Rectal smooth muscle tissue (tissue), 1 donor: ENCODE results near the gene SIRT2.
"Not testable (repeated sequence)": the region's sequence is repeated elsewhere in the genome, so short reads cannot be mapped to it uniquely, and the experiment has no call there.

Experiments
- H3K27ac ChIP-seq: one replicate; pipeline ENCODE4 v1.7.0; 2013; ENCODE audit warnings: low read depth, low read length, inconsistent platforms
- H3K27me3 ChIP-seq: one replicate; pipeline ENCODE4 v1.7.0; 2013; ENCODE audit warnings: low read length; ENCODE audit not compliant: control insufficient read depth, insufficient read depth
- H3K36me3 ChIP-seq: one replicate; pipeline ENCODE4 v1.7.0; 2013; ENCODE audit warnings: low read length; ENCODE audit not compliant: control insufficient read depth, insufficient read depth
- H3K4me1 ChIP-seq: one replicate; pipeline ENCODE4 v1.7.0; 2013; ENCODE audit warnings: low read length; ENCODE audit not compliant: control insufficient read depth, insufficient read depth
- H3K4me3 ChIP-seq: one replicate; pipeline ENCODE4 v1.7.0; 2013; ENCODE audit warnings: low read length
- H3K9ac ChIP-seq: one replicate; pipeline ENCODE4 v1.7.0; 2013; ENCODE audit warnings: low read length

The SIRT2 gene

GRCh38 chr19:38901683-38902082 lies 2.3 kb upstream of the SIRT2 start:
- H3K9ac ChIP-seq: no peak overlapping the region
- H3K27ac ChIP-seq: no peak overlapping the region
- H3K4me3 ChIP-seq: no peak overlapping the region
- no peaks in the 10 kb centered on the region for H3K27me3 ChIP-seq
- H3K4me1 ChIP-seq: peaks cover 7% of the 10 kb centered on the region
- H3K36me3 ChIP-seq: peaks cover 6% of the 10 kb centered on the region

- peaks cover 3% of the 10 kb centered on the region for H3K36me3 ChIP-seq
- H3K27me3 ChIP-seq: no peaks in the 10 kb centered on the region
- H3K27ac ChIP-seq: no peak overlapping the region
- no peak overlapping the region for H3K9ac ChIP-seq
- H3K4me1 ChIP-seq: peaks cover 7% of the 10 kb centered on the region
- H3K4me3 ChIP-seq: peak overlapping the region; percentile 76
These were observed 1.3 kb upstream of the SIRT2 start for GRCh38 chr19:38900743-38901190.

- Histone ChIP-seq H3K27me3 (no peaks in the 10 kb centered on the region), H3K4me1 (peaks cover 7% of the 10 kb centered on the region), H3K27ac (peak overlapping the region; percentile 62), H3K36me3 (no peaks in the 10 kb centered on the region), H3K9ac (peak overlapping the region; percentile 51), H3K4me3 (peak overlapping the region; percentile 76)
These were observed 798 bp upstream of the SIRT2 start for GRCh38 chr19:38900202-38900629.

GRCh38 chr19:38898788-38899446 lies 501 bp downstream of the SIRT2 start:
- H3K4me3 ChIP-seq: peak overlapping the region; percentile 95
- peak overlapping the region; percentile 80 for H3K27ac ChIP-seq
- peaks cover 7% of the 10 kb centered on the region for H3K4me1 ChIP-seq

GRCh38 chr19:38894968-38895367 lies 4.5 kb downstream of the SIRT2 start:
- H3K4me3 ChIP-seq: no peak overlapping the region
- no peak overlapping the region for H3K27ac ChIP-seq
- H3K9ac ChIP-seq: no peak overlapping the region
- H3K27me3 ChIP-seq: no peaks in the 10 kb centered on the region
- no peaks in the 10 kb centered on the region for H3K4me1 ChIP-seq
- H3K36me3 ChIP-seq: peaks cover 2% of the 10 kb centered on the region

More at GRCh38 chr19:38898788-38899446, 501 bp downstream of the SIRT2 start:
- H3K9ac ChIP-seq: peak overlapping the region; percentile 90
- H3K27me3 ChIP-seq: no peaks in the 10 kb centered on the region
- H3K36me3 ChIP-seq: no peaks in the 10 kb centered on the region

- H3K36me3 ChIP-seq: peaks cover 16% of the 10 kb centered on the region
- no peak overlapping the region for H3K27ac ChIP-seq
- H3K4me3 ChIP-seq: no peak overlapping the region
- H3K9ac ChIP-seq: no peak overlapping the region
- no peaks in the 10 kb centered on the region for H3K27me3 ChIP-seq
- H3K4me1 ChIP-seq: no peaks in the 10 kb centered on the region
These were observed 6.1 kb downstream of the SIRT2 start for GRCh38 chr19:38893341-38893771.

GRCh38 chr19:38892841-38893240 lies 6.6 kb downstream of the SIRT2 start:
- no peak overlapping the region for H3K9ac ChIP-seq
- H3K4me1 ChIP-seq: no peaks in the 10 kb centered on the region
- H3K36me3 ChIP-seq: peaks cover 17% of the 10 kb centered on the region
- no peak overlapping the region for H3K27ac ChIP-seq
- H3K27me3 ChIP-seq: no peaks in the 10 kb centered on the region
- no peak overlapping the region for H3K4me3 ChIP-seq

GRCh38 chr19:38891771-38892170 lies 7.6 kb downstream of the SIRT2 start:
- Histone ChIP-seq H3K36me3 (peaks cover 17% of the 10 kb centered on the region), H3K4me1 (no peaks in the 10 kb centered on the region), H3K27me3 (no peaks in the 10 kb centered on the region), H3K9ac (no peak overlapping the region), H3K4me3 (no peak overlapping the region), H3K27ac (no peak overlapping the region)

GRCh38 chr19:38890686-38891085 lies 8.7 kb downstream of the SIRT2 start:
- Histone ChIP-seq H3K27ac (no peak overlapping the region), H3K36me3 (peaks cover 17% of the 10 kb centered on the region), H3K4me1 (peaks cover 3% of the 10 kb centered on the region), H3K27me3 (no peaks in the 10 kb centered on the region), H3K4me3 (no peak overlapping the region), H3K9ac (no peak overlapping the region)

GRCh38 chr19:38889803-38890202 lies 9.6 kb downstream of the SIRT2 start:
- H3K9ac ChIP-seq: no peak overlapping the region
- no peak overlapping the region for H3K4me3 ChIP-seq
- peaks cover 17% of the 10 kb centered on the region for H3K36me3 ChIP-seq
- no peak overlapping the region for H3K27ac ChIP-seq
- H3K4me1 ChIP-seq: peaks cover 3% of the 10 kb centered on the region
- H3K27me3 ChIP-seq: no peaks in the 10 kb centered on the region

- Histone ChIP-seq H3K27me3 (no peaks in the 10 kb centered on the region), H3K9ac (no peak overlapping the region), H3K36me3 (peaks cover 17% of the 10 kb centered on the region), H3K4me1 (peaks cover 3% of the 10 kb centered on the region), H3K4me3 (no peak overlapping the region), H3K27ac (no peak overlapping the region)
These were observed 10.5 kb downstream of the SIRT2 start for GRCh38 chr19:38888876-38889275.

GRCh38 chr19:38884691-38885090 lies 14.7 kb downstream of the SIRT2 start:
- H3K4me3 ChIP-seq, H3K4me1 ChIP-seq, H3K27me3 ChIP-seq, H3K9ac ChIP-seq, H3K27ac ChIP-seq: not testable (repeated sequence)
- H3K36me3 ChIP-seq: peaks cover 19% of the 10 kb centered on the region

GRCh38 chr19:38883286-38883685 lies 16.1 kb downstream of the SIRT2 start:
- H3K4me3 ChIP-seq: no peak overlapping the region
- no peaks in the 10 kb centered on the region for H3K27me3 ChIP-seq
- H3K9ac ChIP-seq: no peak overlapping the region
- H3K4me1 ChIP-seq: peaks cover 3% of the 10 kb centered on the region
- no peak overlapping the region for H3K27ac ChIP-seq
- peaks cover 5% of the 10 kb centered on the region for H3K36me3 ChIP-seq
